Activated naive CD8-positive, alpha-beta T cell treated with anti-CD3 and anti-CD28 coated beads, Interleukin-2, amount 50 U/mL, for 24 hours (primary cell): Measurements from ENCODE around the gene RAX2.

Source experiments
- ATAC-seq: fragments of 150-1000 bp; cut with Tn5 transposase; one replicate; pipeline ENCODE4 v1.10.0; 2021
- DNase-seq: peaks from one replicate; pipeline ENCODE4 v3.0.0; 2021
- H3K27ac Mint-ChIP-seq: one replicate; pipeline ENCODE4 v1.8.0; 2021; ENCODE audit warnings: mild to moderate bottlenecking, mixed read lengths
- H3K27me3 Mint-ChIP-seq: one replicate; pipeline ENCODE4 v1.8.0; 2021; ENCODE audit warnings: mixed read lengths
- H3K36me3 Mint-ChIP-seq: one replicate; pipeline ENCODE4 v1.8.0; 2021; ENCODE audit warnings: low read depth, mixed read lengths
- H3K4me1 Mint-ChIP-seq: one replicate; pipeline ENCODE4 v1.8.0; 2021; ENCODE audit warnings: mixed read lengths
- H3K4me3 Mint-ChIP-seq: one replicate; pipeline ENCODE4 v1.8.0; 2021; ENCODE audit warnings: mild to moderate bottlenecking, moderate library complexity, mixed read lengths
- H3K9me3 Mint-ChIP-seq: one replicate; pipeline ENCODE4 v1.8.0; 2021; ENCODE audit warnings: mixed read lengths

Gene RAX2

GRCh38 chr19:3722443-3723109, 49.5 kb downstream of the RAX2 start:
- peaks cover 13% of the 10 kb centered on the region for H3K27me3 Mint-ChIP-seq
- no peak for ATAC-seq

GRCh38 chr19:3721887-3722442, 50.1 kb downstream of the RAX2 start:
- Mint-ChIP-seq H3K27ac (no peak overlapping the region), H3K36me3 (no peaks in the 10 kb centered on the region), H3K4me1 (peaks cover 10% of the 10 kb centered on the region), H3K4me3 (peak overlapping the region; percentile 49), H3K27me3 (peaks cover 13% of the 10 kb centered on the region), H3K9me3 (no peaks in the 10 kb centered on the region)
- DNase-seq (no peak), ATAC-seq (no peak)

More at GRCh38 chr19:3722443-3723109, 49.5 kb downstream of the RAX2 start:
- Mint-ChIP-seq H3K9me3 (no peaks in the 10 kb centered on the region), H3K36me3 (no peaks in the 10 kb centered on the region), H3K4me3 (peak overlapping the region; percentile 29), H3K27ac (no peak overlapping the region), H3K4me1 (peaks cover 10% of the 10 kb centered on the region)
- no peak for DNase-seq

- Mint-ChIP-seq H3K4me1 (peaks cover 10% of the 10 kb centered on the region), H3K9me3 (no peaks in the 10 kb centered on the region), H3K4me3 (peak overlapping the region; percentile 49), H3K27ac (no peak overlapping the region), H3K36me3 (no peaks in the 10 kb centered on the region), H3K27me3 (peaks cover 13% of the 10 kb centered on the region)
- DNase-seq (peak; percentile 91), ATAC-seq (peak; percentile 73)
Observed at GRCh38 chr19:3721131-3721886, 50.7 kb downstream of the RAX2 start.

- ATAC-seq = no peak
- Mint-ChIP-seq H3K4me1 (peaks cover 10% of the 10 kb centered on the region), H3K4me3 (no peak overlapping the region), H3K27ac (no peak overlapping the region), H3K9me3 (no peaks in the 10 kb centered on the region), H3K27me3 (peaks cover 13% of the 10 kb centered on the region), H3K36me3 (no peaks in the 10 kb centered on the region)
- no peak for DNase-seq
Observed at GRCh38 chr19:3720349-3720917, 51.6 kb downstream of the RAX2 start.

GRCh38 chr19:3719868-3720267, 52.2 kb downstream of the RAX2 start:
- no peak overlapping the region for H3K4me3 Mint-ChIP-seq
- peaks cover 13% of the 10 kb centered on the region for H3K27me3 Mint-ChIP-seq
- H3K36me3 Mint-ChIP-seq = no peaks in the 10 kb centered on the region
- no peak overlapping the region for H3K27ac Mint-ChIP-seq
- no peaks in the 10 kb centered on the region for H3K9me3 Mint-ChIP-seq
- DNase-seq (no peak), ATAC-seq (no peak)
- H3K4me1 Mint-ChIP-seq = peaks cover 10% of the 10 kb centered on the region
